ENCODE data around the gene EIF2B2. TPM values are rescaled to one million over a fixed set of nuclear protein-coding genes. Genes with fewer than 3 reads are reported as not detected.

Gene EIF2B2
- total and polyA plus RNA-seq, 2 of the 13 experiments (the other 11 are each of a cell fraction or from before 2014, with no cell fraction given), result 54.4 to 78.6 TPM

- H3K27ac ChIP-seq (ENCODE audit: extremely low read length, insufficient read depth, low read length), result peak overlapping the region; percentile 80
- TF ChIP-seq RARA (CRISPR knock-in tag; IDR thresholded peaks at IDR 0.05), result peak; percentile 16; the same call in 1 of the 2 replicates
- TF ChIP-seq ZNF770 (CRISPR knock-in tag; IDR thresholded peaks at IDR 0.05), result peak; percentile 95
- TF ChIP-seq ZNF121 (CRISPR knock-in tag; IDR thresholded peaks at IDR 0.05), result peak; percentile 94
- TF ChIP-seq FOXK1 (CRISPR knock-in tag; IDR thresholded peaks at IDR 0.05; ENCODE audit: borderline replicate concordance, low read depth), result no peak
- no peak for TF ChIP-seq ETV5 (CRISPR knock-in tag; IDR thresholded peaks at IDR 0.05; ENCODE audit: borderline replicate concordance)
- 0 out of 2 replicates have a peak, but pooled peaks have one; percentile 15 for TF ChIP-seq ZGPAT (CRISPR knock-in tag; IDR thresholded peaks at IDR 0.05)
- TF ChIP-seq PLRG1 (conservative IDR thresholded peaks at IDR 0.05), result no peak
- peak; percentile 88 for TF ChIP-seq ZNF3 (CRISPR knock-in tag; IDR thresholded peaks at IDR 0.05)
- no peak for ATAC-seq
- H3K9me3 ChIP-seq (ENCODE audit: low read length), result no peaks in the 10 kb centered on the region
- no peaks in the 10 kb centered on the region for H4K20me1 ChIP-seq (ENCODE audit: insufficient read depth, low read length)
- H3K4me1 ChIP-seq (ENCODE audit: insufficient read depth, low read length), result peaks cover 52% of the 10 kb centered on the region
- no peak for FAIRE-seq
- peak overlapping the region; percentile 54 for H3K4me2 ChIP-seq (ENCODE audit: low read depth, low read length)
- H3K36me3 ChIP-seq (replicated peaks in 1 of 2; ENCODE audit: control insufficient read depth in 1 of 2, insufficient read depth in 2 of 2, low read length in 2 of 2), result peaks cover 7 to 15% of the 10 kb centered on the region in 2 experiments
- ChIA-PET CTCF (ENCODE audit: low intra/inter-chr PET ratio, low total read pairs) (no interaction called here), POLR2A (interaction anchor here (1.2 to 3.3 kb wide), 3 partner anchors 10 to 86 kb away, joined by 3 to 13 read pairs (median 10); partner anchors contain the start of genes MLH3, NEK9 and ZC2HC1C)
- no peaks in the 10 kb centered on the region for H3K27me3 ChIP-seq (ENCODE audit: control insufficient read depth in 1 of 2, insufficient read depth in 2 of 2, low read length in 2 of 2)
- no peak overlapping the region for H3K9ac ChIP-seq (ENCODE audit: insufficient read depth, low read depth, low read length)
- WGBS (ENCODE audit: low lambda C conversion rate), result 97% methylated on average over 2 of the region's 2 CpGs
- H3K4me3 ChIP-seq (replicated peaks in 1 of 3; ENCODE audit: insufficient read depth in 1 of 3, low read depth in 2 of 3, low read length in 3 of 3), result no peak overlapping the region
- H3K79me2 ChIP-seq (ENCODE audit: insufficient read depth, low read length), result peaks cover 15% of the 10 kb centered on the region
- no peak for DNase-seq (ENCODE audit: low spot score)
- intact Hi-C loops (cut with micrococcal nuclease; ENCODE audit: unreplicated experiment), result no loop called here
- BruUV-seq (replicated peaks), result no TSS peak
- no peak overlapping the region for H2AFZ ChIP-seq (ENCODE audit: low read length)
- in situ Hi-C loops (cut with HindIII; ENCODE audit: extremely low pct_ligation_motif_present, low pct_unique_long_range_greater_than_20kb), result no loop called here
These were observed 38.2 kb downstream of the EIF2B2 start for GRCh38 chr14:75040959-75041358.

All from HepG2 (cell line).